HG02885 (cell line): ENCODE data around the gene IGF1R.

Source experiments
- ATAC-seq: cut with Tn5 transposase; IDR thresholded peaks from one replicate; pipeline ENCODE4 v1.9.1; 2021; ENCODE audit warnings: mild to moderate bottlenecking; ENCODE audit not compliant: unreplicated experiment, poor library complexity

The IGF1R gene

DNA sequence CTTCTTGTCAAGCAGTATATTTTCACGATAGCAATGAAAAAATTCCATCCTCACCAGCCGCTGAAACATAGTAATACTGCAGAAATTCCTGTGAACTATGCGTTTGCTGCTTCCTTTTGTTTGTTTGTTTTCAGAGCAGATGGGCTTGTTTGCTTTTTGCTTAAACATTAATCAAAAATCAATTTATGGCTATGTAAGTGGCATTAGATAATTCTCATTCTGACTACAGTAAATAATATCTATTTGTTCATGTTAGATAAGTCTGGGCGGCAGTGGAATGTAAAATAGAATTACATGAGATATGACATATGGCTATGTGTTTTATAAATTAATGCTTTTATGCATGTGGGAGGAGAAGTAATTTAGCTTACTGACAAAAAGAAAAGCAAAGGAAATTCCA, 195.5 kb downstream of the IGF1R start:
- ATAC-seq = no peak

DNA sequence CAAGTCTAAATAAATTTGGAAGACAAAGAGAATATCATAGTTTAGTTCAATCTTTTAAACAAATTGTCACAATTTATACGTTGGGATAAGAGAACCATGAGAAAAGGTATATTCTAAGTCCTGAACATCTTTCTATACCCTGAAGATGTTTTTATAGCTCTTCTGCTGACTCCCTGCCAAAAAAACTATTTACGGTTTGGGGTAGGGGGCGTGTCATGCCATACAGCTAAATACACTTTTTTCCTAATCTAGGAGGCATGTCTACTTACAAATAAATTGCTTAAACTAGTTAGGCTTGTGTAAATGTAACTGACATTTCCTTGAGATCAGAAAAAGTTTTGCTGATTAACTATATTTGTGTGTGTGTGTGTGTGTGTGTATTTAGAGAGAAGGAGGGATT, 195.9 kb downstream of the IGF1R start:
- ATAC-seq = no peak

DNA sequence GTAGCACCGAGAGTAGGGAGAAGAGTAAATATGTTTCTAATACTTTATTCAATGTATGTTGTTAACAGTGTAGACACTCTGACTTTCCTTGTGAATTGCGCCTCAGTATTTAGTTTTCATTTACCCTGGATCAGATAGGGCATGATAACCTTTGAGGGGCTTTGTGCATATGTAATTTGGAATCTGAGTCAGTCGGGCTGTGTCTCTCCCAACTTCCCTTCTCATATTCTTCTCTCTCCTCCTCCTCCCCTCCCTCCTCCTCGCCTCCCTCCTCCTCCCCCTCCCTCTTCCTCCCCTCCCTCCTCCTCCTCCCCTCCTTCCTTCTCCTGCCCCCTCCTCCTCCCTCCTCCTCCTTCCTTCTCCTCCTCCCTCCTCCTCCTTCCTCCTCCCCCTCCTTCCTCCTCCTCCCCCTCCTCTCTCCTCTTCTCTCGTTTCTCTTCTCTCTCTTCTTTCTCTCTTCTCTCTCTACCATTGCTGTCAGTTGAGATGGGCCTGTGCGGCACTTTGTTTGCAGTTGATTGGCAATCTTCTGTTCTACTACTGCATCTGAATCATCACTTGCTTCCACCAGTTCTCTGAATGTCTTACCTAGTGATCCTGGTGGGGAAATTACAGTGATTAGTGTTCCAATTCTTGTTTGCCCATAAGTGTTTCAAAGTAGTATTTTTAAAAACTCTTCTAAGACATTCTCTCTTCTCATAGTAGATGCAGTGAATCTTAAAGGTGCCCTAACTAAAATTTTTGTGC, 197.0 kb downstream of the IGF1R start:
- no peak for ATAC-seq

DNA sequence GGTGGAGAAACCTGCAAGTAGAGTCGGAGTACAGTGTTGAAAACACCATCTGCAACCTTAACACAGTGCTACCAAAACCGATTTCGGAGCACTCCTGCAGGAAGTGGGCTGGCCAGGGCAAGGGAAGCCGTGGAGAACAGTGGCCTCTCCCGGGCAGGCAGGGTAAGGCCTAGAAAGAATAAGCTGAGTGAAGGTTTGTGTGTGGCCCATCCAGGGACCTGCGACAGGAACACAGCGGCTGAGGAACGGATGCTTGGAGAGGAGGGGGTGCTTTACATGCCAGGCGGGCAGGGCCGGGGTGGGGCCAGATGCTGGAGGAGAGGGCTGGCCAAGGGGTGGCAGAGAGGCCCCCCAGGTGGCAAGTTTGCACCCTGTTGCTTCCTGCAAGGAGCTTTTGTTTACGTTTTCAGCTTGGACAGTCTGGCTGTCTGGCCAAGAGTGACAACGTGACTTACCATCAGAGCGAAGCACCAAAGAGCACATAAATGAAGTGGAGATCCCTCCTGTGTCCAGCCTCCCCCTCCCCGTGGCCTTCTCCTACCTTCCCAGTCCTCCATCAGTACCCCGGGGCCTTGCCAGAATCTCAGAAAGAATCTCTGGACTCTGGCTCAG, 202.7 kb downstream of the IGF1R start:
- ATAC-seq = peak; percentile 42

DNA sequence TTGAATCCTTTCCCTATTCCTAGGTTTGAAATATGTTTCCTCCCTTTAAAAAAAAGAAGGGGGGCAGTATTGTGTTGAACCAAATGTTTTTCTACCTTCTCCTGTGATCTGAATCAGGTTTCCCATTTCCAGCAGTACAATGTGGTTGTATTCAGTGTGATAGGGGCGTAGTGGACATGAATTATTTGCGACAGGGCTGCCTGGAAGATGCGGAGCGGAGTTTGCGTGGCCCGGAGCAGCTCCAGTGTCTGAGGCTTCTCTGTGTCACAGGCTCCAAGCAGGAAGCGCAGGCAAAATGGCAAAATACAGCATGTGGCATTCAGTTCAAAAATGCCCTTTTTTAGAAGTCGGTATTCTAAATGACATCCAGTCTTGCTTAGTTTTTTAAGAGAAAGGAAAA, 204.8 kb downstream of the IGF1R start:
- ATAC-seq = no peak

DNA sequence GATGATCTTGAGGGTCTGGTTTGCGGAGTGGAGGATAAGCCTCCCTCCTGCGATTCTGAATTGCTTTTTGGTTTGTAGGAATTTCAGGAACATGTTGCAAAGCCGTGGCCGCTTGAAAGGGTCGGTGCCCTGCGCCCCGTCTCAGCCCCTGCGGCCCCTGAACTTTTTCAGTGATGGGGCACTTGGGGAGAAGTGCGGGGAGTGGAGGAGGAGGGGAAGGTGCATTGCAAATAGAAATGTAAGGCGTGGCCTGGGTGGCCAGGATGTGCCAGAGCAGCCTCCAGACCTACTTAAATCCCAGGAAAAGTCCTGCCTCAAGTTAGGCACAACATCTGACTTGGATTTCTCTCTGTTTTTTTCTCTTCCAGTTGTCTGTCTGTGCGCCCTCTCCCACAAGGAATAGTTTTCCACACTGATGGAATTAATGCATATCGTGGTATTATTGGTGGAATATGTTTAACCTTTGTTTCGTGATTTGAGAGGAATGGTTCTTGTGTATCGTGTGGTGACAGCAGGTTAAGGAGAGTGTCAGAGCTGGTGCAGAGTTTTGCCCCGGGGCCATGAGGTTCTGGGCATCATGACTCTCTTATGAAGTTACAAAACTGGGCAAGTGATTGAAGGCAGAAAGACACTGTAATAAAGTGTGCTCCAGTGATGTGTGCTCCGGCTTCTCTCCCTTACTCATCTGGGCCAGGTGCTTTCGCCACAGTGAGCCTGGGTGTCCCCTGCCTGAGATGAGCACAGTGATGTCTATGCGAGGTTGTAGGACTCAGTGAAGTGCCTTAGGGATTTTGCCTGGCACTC, 205.5 kb downstream of the IGF1R start:
- ATAC-seq = no peak

DNA sequence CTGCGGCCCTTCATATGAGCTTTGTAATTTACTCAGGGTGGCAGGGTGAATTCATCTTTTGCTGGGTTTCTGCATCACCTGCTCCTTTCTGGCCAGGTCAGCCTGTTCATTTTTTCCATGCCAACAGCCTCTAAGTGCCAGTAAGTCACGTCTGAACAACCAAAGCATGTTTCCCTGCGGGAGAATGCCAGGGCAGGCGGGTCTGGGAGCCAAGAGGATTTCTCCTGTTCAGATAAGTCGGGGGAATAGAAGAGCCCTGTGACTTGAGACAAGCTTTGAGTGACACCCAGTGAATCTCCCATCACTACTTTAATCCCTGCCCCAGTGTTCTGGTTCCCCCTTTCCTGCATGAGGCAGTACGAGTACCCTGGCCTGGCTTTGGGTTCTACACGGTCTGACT, 206.2 kb downstream of the IGF1R start:
- ATAC-seq = no peak

DNA sequence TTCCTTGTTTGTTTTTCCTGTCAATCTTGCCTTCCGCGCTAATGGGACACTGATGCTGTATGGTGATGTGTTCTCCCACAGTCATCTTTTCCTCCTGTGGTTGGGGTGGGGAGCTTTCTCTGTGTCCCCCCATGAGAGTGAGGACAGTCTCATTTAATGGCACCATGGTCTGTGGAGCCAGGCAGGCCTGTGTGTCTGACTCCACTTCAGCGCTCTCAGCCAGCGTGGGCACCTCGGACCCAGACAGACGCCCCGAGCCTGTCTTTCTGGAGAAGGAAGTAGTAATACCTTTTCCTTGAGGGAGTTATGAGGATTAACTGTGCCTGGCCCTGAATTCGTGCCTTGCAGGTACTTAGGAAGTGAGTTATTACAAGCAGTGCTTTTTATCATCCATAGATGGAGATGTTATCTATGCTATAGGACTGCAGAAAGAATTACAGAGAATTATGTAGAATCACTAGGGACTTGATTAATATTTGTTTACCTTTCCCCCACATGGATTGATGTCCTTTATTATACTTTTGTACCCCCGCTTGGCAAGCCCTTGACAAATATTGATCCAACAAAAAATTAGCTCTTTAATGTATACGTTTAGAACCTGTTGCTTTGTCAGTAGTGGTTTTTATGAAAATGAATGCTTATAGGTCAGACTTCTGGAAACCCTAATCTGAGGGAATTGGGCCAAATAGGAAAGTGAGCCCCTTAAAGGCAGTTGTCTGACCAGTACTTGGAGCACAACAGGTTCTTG, 206.9 kb downstream of the IGF1R start:
- no peak for ATAC-seq

DNA sequence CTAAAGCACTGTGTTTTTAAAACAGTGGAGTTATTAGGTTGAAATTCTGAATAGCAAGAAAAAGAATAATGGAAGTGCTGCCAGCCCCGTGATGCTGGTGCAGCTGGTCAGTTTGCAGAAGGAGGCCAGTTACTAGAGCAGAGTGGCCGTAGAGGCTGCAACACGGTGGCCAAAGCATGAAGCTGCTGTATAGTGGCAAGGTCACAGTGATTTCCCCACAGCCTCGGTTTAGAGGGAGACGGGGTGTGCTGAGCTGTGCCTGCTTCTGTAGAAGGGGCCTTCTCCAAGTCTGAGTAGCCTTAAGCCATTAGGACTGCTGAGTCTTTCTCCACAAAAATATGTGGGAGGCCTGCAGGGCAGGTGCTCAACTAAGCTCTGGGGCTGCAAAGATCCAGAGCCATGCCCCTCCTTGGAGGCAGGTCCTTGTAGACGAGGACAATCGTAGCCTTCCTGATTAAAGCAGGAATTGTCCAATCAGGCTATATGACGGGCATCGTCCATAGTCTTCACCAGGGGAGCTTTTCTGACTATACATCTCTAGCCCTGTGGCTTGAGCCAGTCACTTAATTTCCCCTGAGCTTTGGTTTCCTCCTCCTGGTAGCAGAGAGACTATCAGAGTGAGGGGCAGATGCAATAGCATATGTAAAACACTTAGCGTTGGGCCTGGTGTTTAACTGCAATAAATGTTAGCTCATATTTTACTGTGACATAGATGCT, 207.6 kb downstream of the IGF1R start:
- no peak for ATAC-seq

DNA sequence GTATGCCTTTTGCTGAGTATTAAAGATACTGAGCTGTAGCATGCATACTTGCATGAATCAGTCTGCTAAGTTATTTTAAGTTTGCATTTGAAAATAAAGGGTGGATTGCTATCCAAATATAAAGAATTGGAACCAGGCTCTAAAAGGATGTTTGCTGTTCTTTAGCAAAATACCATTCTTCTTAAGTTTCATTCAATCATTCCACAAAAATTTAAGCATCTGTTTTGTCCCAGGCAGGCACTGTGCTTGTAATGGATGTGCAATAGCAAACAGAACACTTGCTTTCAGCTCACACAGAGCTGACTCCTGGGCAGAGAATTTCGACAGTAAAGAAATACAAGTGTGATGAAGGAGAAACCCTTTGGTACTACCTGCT, 208.2 kb downstream of the IGF1R start:
- no peak for ATAC-seq

DNA sequence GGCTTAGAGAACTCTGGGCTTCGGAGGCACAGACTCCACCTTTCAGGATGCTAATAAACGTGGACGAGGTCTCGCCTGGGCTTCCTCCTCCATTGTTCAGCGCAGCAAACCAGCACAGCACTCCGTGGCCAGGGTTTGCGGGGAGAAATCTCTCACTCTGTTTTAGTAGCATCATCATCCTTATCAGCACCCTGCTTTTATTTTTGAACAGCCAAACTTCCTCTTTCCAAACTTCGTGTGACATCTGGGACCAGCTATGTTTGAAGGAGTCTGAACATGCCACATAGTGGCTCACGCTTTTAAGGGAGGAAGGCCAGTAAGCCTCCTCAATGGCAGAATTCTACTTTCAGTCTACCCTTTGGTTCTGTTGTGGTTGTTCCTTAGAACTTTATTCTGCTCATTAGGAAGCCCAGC, 210.3 kb downstream of the IGF1R start:
- no peak for ATAC-seq

DNA sequence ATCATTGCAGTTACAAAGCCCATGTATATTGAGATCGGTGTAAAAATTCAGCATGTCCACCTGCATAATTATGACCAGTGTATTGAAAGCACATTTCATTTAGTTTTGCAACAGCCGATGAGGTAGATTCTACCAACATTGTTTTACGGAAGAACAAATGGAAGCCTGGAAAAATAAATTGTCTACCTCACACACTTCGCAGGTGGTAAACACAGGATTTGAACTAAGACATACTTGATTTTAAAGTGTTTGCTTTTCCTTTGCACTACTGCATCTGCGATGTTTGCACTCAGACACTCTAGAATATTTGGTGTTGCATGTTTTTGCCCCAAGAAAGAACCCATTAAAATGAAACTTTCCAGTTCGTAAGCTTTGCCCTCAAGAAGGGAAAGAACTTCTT, 210.8 kb downstream of the IGF1R start:
- ATAC-seq = no peak

DNA sequence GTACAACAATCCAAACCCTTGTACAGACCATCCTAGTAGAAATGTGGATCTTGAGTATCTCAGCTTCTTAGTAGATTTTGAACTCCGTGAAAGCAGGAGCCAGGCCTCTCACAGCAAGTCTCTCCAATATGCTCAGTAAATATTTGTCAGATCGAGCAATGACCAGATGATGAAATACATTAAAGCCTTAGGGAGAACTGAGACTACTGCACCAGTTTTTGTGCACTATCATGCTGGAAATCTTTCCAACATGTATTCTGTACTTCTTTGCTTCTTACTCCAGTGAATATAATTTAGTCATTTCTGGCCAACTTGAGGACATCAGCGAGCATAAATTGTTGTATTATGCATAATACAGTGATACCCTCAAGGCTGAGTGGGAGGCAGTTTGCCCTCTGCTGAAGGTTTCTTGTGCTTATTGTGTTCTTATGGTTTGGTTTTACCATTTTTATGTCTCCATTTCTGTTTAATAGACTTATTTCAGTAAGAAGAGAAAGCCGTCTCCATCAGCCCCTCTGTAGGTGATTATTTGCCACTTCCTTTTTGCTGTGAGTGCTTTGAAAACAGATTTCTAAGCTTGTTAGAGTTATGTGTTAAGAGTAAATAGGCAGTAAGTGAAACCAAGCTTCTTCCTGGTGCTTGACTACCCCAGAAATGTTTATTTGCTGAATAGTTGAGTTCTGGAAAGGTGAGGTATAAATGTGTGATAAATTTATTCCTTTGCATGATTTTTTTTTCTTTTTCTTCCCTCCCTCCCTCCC, 212.1 kb downstream of the IGF1R start:
- no peak for ATAC-seq

DNA sequence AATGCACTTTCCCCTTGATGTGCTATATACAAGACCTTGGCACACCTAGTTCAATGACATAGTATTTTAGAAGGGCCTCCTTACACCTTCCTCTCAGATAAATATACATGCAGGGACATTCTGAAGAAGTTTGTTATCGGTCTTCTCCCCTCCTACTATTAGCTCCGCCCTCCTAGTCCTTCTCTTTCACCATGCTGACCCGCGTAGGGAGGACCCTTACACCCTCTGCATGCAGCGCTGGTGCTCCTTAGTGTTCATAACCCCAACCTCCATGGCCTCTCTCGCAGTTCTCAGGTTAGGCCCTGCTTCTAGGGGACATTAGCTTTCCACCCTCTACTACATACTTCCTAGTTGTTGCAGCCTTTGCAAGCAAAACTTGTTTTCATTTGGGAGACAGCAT, 212.8 kb downstream of the IGF1R start:
- no peak for ATAC-seq

DNA sequence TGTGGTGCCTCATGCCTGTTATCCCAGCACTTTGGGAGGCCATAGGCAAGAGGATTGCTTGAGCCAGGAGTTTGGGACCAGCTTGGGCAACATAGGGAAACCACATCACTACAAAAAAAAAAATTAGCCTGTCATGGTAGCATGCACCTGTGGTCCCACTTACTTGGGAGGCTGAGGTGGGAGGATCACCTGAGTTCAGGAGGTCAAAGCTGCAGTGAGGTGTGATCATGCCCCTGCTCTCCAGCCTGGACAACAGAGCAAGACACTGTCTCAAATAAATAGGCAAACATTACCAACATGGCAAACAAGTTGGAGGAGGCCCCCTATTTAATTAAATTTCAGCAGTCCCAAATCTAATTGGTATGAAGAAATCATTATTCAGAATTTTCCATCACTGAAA, 215.6 kb downstream of the IGF1R start:
- no peak for ATAC-seq

DNA sequence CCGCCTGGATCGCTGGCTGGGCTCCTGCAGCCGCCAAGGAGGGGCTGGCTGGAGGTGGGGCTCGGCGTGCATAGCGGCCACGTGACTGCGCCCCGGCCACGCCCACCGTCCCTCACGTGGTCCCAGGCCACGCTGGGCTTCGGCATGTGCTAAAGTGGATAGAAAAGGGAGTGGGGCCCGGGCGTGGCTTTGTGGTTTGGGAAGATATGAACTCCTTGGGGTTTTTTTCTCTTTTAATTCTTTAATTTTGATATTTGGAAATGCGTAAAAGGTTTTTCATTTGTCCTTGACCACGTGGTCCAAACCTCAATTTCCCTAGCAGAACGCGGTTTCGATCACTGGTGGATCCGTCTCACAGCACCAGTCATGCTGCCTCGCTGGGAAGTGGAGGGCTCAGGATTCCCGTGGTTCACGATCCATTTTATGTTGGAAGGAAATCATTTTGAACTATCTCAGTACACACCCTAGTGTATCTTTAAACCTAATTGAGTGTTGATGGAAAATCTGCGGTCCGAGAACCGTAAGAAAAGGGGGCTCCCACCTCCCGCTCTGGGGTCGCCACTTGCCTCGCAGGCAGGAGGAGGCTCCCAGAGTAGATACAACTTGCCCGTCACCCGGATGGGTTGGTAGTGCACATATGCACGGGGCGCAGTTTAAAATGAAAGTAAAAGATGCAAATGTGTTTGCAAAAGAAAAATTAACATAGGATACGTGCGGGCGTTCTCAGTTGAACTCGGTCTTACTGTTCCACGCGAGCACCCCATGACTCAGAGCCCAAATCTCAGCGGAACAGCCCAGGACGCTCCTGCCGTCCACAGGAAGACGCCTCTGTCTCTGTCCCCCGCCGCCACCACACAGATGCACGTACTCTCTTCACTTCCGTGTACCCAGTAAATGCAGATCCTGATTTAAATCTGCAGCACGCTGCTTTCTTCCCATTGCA, 217.3 kb downstream of the IGF1R start:
- ATAC-seq = peak; percentile 91

DNA sequence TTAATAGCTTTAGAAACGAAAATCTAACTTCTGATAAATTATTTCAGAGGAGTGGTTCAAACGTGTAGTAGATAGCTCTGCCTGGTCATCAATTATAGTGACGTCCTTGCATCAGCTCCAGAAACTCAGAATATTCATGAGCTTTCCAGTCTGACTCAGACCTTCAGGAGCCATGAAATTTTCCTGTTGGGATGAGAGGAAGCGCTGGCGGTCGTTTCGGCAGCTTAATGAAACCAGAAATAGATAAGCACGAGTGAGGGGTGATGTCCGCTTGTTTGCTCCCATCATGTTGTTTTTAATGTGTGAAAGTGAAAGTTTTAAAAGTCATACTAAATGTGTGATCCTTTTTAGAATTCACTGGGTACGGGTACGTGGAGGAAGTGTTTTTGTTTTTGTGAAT, 218.2 kb downstream of the IGF1R start:
- ATAC-seq = no peak

DNA sequence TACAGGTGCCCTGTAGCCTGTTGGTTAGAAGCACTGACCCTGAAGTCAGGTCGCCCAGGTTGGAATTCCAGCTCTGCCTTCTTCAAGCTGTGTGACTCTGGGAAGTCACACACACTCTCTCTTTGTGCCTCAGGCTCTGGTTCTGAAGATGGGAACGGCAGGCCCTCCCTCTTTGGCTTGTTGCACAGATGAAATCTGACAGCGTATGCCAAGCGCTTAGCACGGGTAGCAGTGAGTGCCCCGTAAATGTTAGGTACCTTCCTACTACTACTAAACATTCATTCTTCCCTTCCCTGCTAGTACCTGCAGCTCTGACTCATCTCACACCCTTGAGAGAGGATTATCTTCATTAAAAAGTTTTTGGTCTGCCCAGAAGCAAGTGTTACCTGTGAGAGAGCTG, 220.2 kb downstream of the IGF1R start:
- ATAC-seq = no peak
